ACC112 (cell line): Measurements from ENCODE around the gene METTL4.
A peak's percentile ranks its signal among the peaks of the same experiment; 100 is the strongest.

Experiments used
- H2AFZ ChIP-seq: fragments of 200-600 bp; sonication (generic); one replicate; pipeline ENCODE4 v1.6.0; 2017; ENCODE audit warnings: antibody characterized with exemption, low read length; ENCODE audit not compliant: unreplicated experiment
- H3K27ac ChIP-seq: fragments of 200-600 bp; sonication (generic); 2 replicates; pipeline ENCODE4 v1.5.1; 2014; ENCODE audit warnings: low read depth, mild to moderate bottlenecking, antibody characterized with exemption, low read length, moderate library complexity
- H3K27me3 ChIP-seq: fragments of 200-600 bp; sonication (generic); 2 replicates; pipeline ENCODE4 v1.6.1; 2014; ENCODE audit warnings: mild to moderate bottlenecking, antibody characterized with exemption, low read length, moderate library complexity, mixed read lengths; ENCODE audit not compliant: insufficient read depth
- H3K36me3 ChIP-seq: fragments of 200-600 bp; sonication (generic); 2 replicates; pipeline ENCODE4 v1.6.1; 2016; ENCODE audit warnings: mild to moderate bottlenecking, antibody characterized with exemption, low read length, moderate library complexity, mixed read lengths; ENCODE audit not compliant: insufficient read depth
- H3K4me1 ChIP-seq: fragments of 200-600 bp; sonication (generic); one replicate; pipeline ENCODE4 v1.6.1; 2016; ENCODE audit warnings: low read length, mixed read lengths; ENCODE audit not compliant: insufficient read depth, unreplicated experiment, control insufficient read depth
- H3K4me3 ChIP-seq: fragments of 200-600 bp; sonication (generic); 2 replicates; pipeline ENCODE4 v1.5.1; 2014; ENCODE audit warnings: mild to moderate bottlenecking, low read depth, low read length
- H3K79me2 ChIP-seq: fragments of 200-600 bp; sonication (generic); one replicate; pipeline ENCODE4 v1.6.0; 2016; ENCODE audit warnings: low read length; ENCODE audit not compliant: control insufficient read depth, unreplicated experiment, insufficient read depth

The METTL4 gene

DNA sequence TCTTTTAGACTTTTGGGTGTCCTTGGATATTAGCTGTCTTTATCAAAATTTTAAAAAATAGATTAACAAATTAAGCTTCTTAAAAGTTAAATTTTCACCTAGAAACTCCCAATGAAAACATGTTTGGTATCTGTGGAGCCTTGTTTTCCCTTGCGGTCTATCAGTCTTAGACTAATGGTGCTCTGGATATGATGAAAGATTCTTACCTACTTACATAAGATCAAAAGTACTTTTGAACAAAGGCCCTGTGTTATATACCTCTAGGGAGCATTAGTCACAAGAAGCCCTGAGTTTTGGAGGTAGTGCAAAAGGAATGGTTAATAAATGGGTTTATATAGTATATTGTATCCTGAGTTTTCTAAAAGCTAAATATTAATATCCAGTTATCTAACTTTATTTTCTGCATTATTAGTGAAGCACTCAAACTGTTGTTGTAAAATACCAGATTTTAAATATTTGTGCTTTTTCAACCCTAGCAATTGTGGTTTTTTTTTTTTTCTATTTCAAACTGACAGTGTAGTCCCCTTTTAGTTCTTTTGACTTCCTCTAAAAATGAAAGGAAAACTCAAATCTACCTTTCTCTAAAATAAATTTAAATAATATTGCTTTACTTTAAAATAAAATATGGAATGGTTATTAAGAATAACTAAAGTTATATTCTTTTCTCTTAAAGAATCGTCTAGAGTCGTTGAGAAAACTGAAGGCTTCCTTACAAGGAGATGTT is 18.2 kb upstream of the METTL4 start:
- Histone ChIP-seq H3K4me1 (peaks cover 26% of the 10 kb centered on the region), H3K4me3 (no peak overlapping the region), H3K27me3 (no peaks in the 10 kb centered on the region), H3K36me3 (peaks cover 34% of the 10 kb centered on the region), H3K27ac (peak overlapping the region; percentile 46), H2AFZ (peak overlapping the region; percentile 64), H3K79me2 (no peaks in the 10 kb centered on the region)

DNA sequence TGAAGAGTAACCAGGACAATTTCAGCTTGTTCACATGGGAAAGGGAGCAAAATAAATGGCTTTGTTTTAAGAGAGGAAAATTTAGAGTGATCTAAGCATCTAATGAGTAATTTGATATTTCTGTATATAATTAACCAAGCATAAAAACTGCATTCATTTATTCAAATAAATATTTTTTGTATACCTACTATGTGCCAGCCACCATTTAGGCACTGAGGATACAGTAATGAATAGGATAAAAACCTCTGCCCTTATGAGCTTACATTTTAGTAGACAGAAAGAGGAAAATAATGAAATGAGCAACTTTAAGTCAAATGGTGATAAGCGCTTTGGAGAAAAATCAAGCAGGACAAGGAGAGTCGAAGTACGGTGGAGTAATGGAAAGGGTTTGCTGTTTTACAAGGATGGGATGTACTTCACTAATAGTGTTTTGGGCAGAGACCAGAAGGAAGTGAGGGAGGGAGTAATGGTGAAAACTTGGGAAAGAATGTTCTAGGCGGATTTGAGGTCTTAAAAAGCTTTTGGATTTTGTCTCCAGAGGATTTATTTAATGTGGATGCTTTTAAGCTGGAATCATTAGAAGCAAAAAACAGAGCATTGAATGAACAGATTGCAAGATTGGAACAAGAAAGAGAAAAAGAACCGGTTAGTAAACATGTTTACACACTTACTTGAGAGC is 17.5 kb upstream of the METTL4 start:
- Histone ChIP-seq H3K27ac (peak overlapping the region; percentile 46), H3K36me3 (peaks cover 28% of the 10 kb centered on the region), H3K4me3 (no peak overlapping the region), H3K79me2 (no peaks in the 10 kb centered on the region), H3K27me3 (no peaks in the 10 kb centered on the region), H3K4me1 (peaks cover 26% of the 10 kb centered on the region), H2AFZ (peak overlapping the region; percentile 64)

DNA sequence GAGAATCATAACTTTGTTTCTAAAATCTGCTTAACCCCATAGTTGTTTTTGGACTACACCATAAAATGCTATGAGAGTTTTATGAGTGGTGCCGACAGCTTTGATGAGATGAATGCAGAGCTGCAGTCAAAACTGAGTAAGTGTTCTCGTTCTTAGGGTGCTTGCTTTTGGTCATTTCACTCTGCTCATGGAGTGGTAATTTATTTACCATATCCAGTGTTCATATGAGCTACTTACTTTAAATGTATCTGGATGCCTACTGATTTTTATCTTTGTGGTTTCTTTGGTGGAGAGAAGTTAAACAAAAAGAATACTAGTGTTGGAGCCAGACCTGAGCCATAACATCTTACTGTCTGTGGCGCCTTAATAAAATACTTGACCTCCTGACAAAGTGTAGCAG is 16.5 kb upstream of the METTL4 start:
- Histone ChIP-seq H2AFZ (no peak overlapping the region), H3K4me1 (peaks cover 26% of the 10 kb centered on the region), H3K36me3 (peaks cover 25% of the 10 kb centered on the region), H3K4me3 (no peak overlapping the region), H3K79me2 (no peaks in the 10 kb centered on the region), H3K27me3 (no peaks in the 10 kb centered on the region), H3K27ac (no peak overlapping the region)

DNA sequence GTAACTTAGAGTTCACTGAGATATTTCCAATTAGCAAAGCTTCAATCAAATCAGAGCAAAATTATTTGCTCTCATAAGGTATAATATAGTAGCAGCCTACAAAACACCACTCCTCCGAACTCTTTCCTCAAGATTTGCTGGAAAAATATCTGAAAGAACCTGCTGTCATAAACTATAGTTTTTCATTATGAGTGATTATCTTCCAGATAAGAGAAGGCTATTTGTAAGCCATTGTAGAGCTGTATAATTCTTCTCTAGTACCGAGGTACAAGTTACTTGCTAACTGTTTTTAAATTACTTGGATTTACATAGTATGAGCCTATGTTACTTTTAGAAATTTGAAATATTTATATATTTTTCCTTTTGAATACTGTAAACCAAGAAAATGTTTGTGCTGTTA is 2.1 kb upstream of the METTL4 start:
- peaks cover 14% of the 10 kb centered on the region for H3K36me3 ChIP-seq
- peak overlapping the region; percentile 54 for H2AFZ ChIP-seq
- H3K4me3 ChIP-seq: peak overlapping the region; percentile 85
- H3K27ac ChIP-seq: no peak overlapping the region
- H3K4me1 ChIP-seq: peaks cover 15% of the 10 kb centered on the region
- no peaks in the 10 kb centered on the region for H3K27me3 ChIP-seq
- peaks cover 60% of the 10 kb centered on the region for H3K79me2 ChIP-seq

DNA sequence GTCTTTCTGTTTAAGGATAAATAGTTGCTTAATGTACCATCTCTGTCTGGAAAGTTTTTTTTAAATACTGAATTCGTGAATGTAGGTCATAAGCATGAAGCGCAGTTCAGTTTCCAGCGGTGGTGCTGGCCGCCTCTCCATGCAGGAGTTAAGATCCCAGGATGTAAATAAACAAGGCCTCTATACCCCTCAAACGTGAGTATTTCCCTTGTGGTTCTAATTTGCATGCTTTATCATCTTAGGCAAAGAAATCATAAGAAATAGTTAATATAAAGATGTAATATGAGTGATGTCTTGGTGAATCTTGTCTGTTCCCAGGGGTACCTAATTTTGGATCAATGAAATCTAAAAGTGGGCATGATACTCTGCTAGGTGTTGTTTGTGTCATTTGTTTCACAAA is 1.6 kb upstream of the METTL4 start:
- Histone ChIP-seq H3K36me3 (peaks cover 9% of the 10 kb centered on the region), H3K79me2 (peaks cover 60% of the 10 kb centered on the region), H3K4me3 (peak overlapping the region; percentile 85), H2AFZ (peak overlapping the region; percentile 91), H3K27ac (no peak overlapping the region), H3K27me3 (no peaks in the 10 kb centered on the region), H3K4me1 (peaks cover 15% of the 10 kb centered on the region)

DNA sequence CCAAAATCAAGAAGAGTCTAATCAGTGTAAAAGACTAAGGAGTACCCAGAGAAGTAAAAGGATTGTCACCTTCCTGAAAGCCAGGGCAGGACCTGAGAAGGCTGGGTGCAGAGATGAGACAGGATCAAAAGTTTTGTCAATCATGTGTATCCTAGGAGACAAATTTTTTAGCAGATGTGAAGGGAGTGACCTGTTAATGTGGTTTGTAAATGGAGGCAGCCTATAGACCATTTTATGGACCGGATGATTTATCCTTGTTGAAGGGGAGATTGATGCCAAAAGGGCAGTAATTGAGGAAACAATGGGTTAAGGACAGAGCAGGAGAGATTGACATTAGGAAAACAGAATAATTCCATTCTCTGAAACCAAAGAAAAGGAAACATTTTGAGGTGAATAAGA is 865 bp upstream of the METTL4 start:
- peaks cover 15% of the 10 kb centered on the region for H3K4me1 ChIP-seq
- peaks cover 60% of the 10 kb centered on the region for H3K79me2 ChIP-seq
- peak overlapping the region; percentile 93 for H3K27ac ChIP-seq
- H3K27me3 ChIP-seq: no peaks in the 10 kb centered on the region
- peak overlapping the region; percentile 85 for H3K4me3 ChIP-seq
- peaks cover 5% of the 10 kb centered on the region for H3K36me3 ChIP-seq
- H2AFZ ChIP-seq: peak overlapping the region; percentile 91

DNA sequence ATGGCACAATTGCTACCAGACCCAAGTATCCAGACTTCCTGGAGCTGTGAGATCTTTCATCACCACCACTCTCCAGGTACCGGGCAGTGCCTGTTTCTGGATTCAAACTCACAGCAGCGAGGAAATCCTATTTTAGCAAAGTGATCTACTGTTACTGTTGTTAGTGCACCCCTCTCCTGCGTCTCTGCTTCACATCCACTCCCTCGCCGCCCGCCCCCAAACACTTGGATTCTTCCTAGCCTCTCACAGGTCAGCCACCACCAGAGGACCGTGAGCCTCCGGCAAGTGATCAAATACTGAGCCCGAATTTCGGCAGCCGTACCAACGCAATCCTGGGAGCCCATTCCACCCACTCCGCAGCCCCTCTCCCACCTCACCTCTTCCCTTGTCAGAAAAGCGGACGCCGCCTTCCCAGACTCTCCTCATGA is 519 bp downstream of the METTL4 start:
- Histone ChIP-seq H3K4me3 (peak overlapping the region; percentile 85), H3K27me3 (no peaks in the 10 kb centered on the region), H3K4me1 (peaks cover 15% of the 10 kb centered on the region), H3K36me3 (peaks cover 5% of the 10 kb centered on the region), H2AFZ (peak overlapping the region; percentile 81), H3K27ac (peak overlapping the region; percentile 93), H3K79me2 (peaks cover 63% of the 10 kb centered on the region)

DNA sequence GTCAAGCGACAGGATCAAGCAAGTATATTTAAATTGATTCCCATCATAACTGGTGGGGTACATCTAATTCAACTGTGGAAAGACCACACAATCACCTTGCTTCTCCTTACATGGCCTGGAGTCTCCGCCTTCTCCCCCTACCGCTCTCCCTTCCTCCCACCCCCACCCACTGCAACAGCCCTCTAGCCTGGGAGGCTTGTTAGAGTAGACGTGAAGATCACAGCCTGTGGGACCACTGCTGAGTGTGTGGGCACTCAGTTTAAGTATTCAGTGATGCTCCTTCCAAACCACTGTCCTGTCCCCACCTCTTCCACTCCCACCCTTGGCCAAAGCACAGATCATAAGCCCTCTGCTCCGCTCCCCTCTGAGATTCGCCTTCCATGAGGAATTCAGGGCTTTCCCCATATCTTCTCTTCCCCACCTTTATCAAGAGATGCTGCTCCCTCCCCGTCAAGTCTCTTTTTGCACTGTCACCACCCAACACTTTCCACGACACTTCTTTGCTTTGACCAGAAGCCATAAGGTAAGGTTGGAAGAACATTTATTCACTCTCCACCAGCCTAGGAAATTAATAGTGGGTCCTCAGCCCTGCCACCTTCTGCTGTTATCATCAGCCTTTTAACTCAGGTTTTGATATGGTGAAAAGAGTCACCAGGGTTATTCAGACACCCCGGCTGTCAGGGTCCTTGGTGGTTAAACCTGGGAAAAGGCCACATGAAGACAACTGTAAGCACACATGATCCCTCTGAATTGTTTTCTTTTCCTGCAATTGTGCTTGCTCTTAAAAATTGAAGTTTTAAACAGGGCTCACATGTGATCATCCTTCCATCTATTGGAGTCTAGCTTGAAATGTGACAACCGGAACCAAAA is 1.7 kb downstream of the METTL4 start:
- Histone ChIP-seq H3K27me3 (no peaks in the 10 kb centered on the region), H3K36me3 (no peaks in the 10 kb centered on the region; the same call in 1 of the 2 replicates), H3K4me3 (peak overlapping the region; percentile 85), H3K27ac (no peak overlapping the region), H3K79me2 (peaks cover 54% of the 10 kb centered on the region), H2AFZ (peak overlapping the region; percentile 33), H3K4me1 (peaks cover 15% of the 10 kb centered on the region)

DNA sequence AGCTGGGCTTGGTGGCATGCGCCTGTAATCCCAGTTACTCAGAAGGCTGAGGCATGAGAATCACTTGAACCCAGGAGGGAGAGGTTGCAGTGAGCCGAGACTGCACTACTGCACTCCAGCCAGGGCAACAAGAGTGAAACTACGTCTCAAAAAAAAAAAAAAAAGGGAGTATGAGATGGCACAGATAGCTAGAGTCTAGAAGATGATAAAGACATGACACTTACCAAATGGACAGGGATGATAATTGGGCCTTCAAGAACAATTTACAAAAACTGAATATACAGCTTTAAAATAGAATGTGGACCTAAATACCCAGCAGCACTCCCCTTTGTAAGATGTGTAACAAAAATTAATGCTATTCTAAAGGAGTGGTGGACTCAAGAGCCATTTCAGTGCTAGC is 2.7 kb downstream of the METTL4 start:
- Histone ChIP-seq H3K4me1 (peaks cover 11% of the 10 kb centered on the region), H3K27me3 (no peaks in the 10 kb centered on the region), H3K27ac (no peak overlapping the region), H3K79me2 (peaks cover 44% of the 10 kb centered on the region), H3K4me3 (no peak overlapping the region), H3K36me3 (no peaks in the 10 kb centered on the region; the same call in 1 of the 2 replicates), H2AFZ (no peak overlapping the region)

DNA sequence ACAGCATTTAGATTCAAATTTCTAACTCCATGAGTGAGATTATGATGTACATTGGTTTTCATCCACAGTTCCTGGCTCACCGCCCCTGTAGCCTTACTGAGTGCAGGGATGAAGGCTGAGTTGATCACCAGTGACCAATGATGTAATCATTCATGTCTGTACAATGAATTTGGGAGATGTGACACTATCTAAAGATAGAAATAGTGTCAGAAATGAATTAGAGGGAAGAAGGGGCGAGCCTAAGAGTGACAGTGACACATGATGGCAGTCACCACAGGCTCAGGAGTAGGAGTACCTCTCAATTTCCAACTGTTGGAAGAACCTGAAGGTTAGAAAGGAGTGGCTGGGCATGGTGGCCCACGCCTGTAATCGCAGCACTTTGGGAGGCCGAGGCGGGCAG is 3.2 kb downstream of the METTL4 start:
- no peak overlapping the region for H3K27ac ChIP-seq
- H3K4me3 ChIP-seq: no peak overlapping the region
- H3K36me3 ChIP-seq: no peaks in the 10 kb centered on the region; the same call in 1 of the 2 replicates
- no peak overlapping the region for H2AFZ ChIP-seq
- H3K79me2 ChIP-seq: peaks cover 40% of the 10 kb centered on the region
- no peaks in the 10 kb centered on the region for H3K27me3 ChIP-seq
- peaks cover 11% of the 10 kb centered on the region for H3K4me1 ChIP-seq
